ENCODE data around the gene FOXRED2. TPM values are rescaled to one million over a fixed set of nuclear protein-coding genes. Genes with fewer than 3 reads are reported as not detected.
A peak's percentile ranks its signal among the peaks of the same experiment; 100 is the strongest.
"Not testable (repeated sequence)": the region's sequence is repeated elsewhere in the genome, so short reads cannot be mapped to it uniquely, and the experiment has no call there.

FOXRED2 gene
- polyA plus RNA-seq (ENCODE audit: insufficient read length), result 26.2 TPM
- long read RNA-seq, donor 1, partial matches to known transcripts, result 0 of 4 reads
- long read RNA-seq, donor 1, other reads (novel, unspliced or antisense), result 0 of 4 reads
- long read RNA-seq, donor 2, partial matches to known transcripts, result 0 of 2 reads
- long read RNA-seq, donor 2, other reads (novel, unspliced or antisense), result 0 of 2 reads
- long read RNA-seq, donor 3, partial matches to known transcripts, result 0 of 1 reads
- long read RNA-seq, donor 3, other reads (novel, unspliced or antisense), result 0 of 1 reads
- long read RNA-seq, donor 4, result 0 reads
- long read RNA-seq, donor 5, result 0 reads
- long read RNA-seq, donor 6, partial matches to known transcripts, result 0 of 2 reads
- long read RNA-seq, donor 6, other reads (novel, unspliced or antisense), result 0 of 2 reads
- long read RNA-seq, donor 7, result 0 reads
- long read RNA-seq, donor 8, result 0 reads

DNA sequence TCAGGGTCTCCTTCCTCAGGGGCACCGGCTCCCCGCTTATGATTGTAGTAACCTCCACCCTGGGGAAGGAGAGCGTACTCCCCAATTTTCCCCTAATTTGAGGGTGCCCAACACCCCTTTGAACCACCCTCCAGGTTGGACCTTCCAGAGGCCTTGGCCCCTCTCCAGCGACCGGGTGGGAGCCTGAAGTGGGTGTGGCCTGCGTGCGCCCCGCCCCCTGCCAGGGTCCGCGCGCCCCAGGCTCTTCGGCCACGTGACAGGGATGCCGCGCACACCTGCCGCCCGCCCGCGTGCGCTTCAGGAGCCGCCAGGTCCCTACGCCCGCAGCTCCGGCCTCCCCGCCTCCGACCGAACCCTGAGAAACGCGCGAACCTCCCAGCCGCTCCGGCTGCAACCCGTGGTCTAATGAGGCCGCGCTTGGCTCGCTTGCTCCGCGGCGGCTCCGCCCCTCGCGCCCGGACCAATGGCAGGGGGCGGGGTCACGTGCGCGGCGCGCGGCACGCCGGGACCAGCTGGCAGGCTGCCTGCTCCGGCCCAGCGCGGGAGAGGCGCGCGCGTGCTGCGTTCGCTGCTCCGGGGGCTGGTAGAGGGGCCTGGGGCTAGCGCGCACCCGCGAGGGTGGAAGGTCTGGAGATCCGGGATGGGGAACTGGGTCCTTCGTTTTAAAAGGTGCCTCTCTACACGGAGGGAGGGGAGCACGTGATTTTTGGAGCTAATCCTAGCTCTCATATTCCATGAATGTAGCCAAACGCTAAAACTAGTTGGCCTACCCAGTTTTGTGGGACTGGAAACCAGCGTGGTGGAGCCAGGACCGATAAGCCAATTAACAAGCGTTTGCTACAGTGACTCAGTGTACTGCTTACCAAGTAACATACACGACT is at the start of gene FOXRED2:
Gene FOXRED2, minus strand, starts transcription at position 404 of the 881 bp plus-strand sequence. CDS start 618 bp downstream, outside the sequence.
- DNase-seq, result peak; percentile 89

- no peak for DNase-seq
Measured at GRCh38 chr22:36554098-36554497, 47.3 kb upstream of the FOXRED2 start.

- no peak for DNase-seq
Measured at GRCh38 chr22:36552289-36552688, 45.4 kb upstream of the FOXRED2 start.

DNA sequence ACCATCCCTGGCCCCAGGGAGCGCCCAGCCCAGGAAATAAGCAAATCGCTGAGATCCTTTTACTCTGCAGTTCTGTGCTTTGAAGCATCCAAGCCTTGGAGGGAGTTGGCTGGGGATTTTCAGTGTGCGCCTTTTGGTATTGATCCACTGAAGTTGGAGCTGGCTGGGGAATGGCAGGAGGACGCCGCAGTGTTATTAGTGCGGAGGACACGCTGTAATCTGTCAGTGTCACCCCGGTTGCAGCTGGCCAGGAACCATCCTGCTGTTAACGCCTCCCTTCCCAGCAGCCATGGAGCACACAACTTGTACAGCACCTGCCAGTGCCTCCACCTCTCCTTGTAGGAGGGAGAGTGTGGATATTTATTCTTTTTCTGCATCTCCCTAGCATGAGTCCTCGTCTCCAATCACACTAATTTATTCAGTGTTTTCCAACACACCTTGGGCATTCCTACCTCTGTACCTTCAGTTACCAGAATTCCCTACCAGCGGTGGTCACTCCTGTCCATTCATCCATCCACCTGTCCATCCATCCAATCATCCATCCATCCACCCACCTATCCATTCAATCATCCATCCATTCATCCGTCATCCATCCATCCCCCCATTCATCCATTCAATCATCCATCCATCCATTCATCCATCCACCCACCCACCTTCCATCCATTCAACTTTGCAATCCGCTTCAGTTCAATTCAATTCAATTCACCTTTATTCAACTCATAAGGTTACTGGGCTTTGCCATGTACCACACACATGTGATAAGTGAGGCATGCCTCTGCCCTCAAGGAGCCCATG is 44.1 kb upstream of the FOXRED2 start:
- no peak for DNase-seq

DNA sequence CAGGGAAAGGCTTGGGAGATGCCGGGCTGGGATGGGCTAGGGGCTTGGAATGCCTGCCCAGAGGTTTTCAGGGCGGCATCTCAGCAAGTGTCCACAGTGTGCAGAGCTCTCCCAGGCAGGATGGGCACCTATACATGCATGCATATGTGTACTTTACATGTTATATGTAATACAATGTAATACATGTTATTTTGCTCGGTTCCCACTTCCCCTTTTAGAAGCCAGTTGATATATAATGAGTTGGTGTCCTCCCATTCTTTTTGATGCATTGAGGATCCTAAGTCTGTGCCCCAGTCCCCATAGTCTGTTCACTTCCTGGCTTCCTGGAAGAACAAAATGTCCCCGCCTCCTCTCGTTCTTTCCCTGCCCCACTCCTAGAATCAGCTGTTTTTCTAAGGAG is 42.2 kb upstream of the FOXRED2 start:
- DNase-seq, result no peak

DNA sequence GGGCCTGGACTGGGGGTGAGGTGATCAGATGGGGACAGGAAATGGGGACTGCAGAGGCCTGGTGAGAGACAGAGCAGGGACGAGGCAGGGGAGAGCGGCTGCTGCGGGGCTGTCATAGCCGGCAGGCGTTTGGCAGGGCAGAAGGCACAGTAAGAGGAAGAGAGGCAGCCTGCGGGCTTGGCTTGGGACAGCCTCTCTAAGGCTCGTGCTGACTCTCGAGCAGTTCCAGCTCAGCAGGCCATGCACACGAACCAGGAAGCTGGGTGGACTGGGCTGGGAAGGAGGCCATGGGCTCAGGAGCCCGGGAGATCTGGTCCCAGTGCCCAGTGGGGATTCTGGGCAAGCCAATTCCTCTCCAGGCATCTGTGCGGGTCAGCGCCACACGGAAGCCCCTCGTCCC is 41.8 kb upstream of the FOXRED2 start:
- no peak for DNase-seq

GRCh38 chr22:36546932-36547331 is 40.1 kb upstream of the FOXRED2 start:
- DNase-seq, result no peak

DNA sequence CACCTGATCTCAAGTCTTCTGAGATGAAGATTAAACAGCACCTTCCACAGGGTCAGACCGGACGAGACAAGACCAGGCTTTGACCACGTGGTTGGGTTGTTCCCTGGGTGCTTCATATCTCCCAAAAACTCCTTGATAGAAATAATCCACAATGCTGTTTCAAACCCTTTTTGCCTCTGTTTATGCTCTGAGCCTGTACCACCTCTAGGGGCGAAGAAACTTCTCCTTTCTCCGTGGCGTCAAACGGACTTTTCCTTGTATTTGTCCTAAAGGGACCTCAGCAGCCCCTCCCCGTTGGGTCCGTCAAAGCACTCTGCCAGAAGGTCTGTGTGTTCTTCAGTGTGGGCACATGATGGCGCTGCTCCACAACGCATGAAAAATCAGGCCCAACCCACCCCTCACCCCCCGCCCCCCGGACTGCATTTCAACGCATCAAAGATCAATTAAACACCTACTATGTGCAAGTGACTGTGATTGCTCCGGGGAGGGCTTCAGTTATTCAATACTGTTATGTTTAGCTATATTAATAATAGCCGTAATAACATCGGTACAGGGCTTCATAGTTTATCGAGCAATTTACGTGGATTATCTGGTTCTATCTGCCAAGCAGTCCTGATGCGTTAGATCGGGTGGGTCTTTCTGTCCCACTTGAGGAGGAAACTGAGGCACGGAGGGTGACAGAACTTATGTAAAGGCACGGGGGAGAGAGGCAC is 39.4 kb upstream of the FOXRED2 start:
- no peak for DNase-seq

- DNase-seq, result no peak
Measured at GRCh38 chr22:36544107-36544620, 37.3 kb upstream of the FOXRED2 start.

DNA sequence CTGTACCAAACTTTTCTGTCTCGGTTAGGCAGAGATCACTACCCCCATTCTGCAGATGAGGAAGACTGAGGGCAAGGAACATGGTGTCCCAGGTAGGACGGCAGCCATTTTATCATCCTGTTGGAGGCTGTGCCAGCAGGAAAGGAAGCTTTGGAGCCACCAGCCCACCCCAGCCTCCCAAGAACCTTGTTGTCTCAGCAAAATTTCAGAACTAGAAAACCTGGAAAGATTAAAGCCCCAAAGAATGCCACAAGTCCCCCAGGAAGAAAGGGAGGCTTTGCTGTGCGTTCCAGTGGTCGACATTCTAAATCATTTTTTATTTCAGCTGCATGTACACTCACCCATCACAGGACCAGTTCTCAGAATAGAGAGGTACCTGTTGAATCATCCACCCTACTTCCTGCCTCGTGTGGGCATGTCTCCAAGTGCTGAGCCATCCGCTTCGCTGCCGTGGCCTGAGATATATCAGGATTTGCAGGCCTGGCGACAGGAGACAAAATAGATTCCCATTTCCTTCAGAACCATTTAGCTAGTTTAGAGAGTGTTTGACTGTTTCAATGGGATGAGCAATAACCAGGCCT is 35.1 kb upstream of the FOXRED2 start:
- DNase-seq, result no peak

DNA sequence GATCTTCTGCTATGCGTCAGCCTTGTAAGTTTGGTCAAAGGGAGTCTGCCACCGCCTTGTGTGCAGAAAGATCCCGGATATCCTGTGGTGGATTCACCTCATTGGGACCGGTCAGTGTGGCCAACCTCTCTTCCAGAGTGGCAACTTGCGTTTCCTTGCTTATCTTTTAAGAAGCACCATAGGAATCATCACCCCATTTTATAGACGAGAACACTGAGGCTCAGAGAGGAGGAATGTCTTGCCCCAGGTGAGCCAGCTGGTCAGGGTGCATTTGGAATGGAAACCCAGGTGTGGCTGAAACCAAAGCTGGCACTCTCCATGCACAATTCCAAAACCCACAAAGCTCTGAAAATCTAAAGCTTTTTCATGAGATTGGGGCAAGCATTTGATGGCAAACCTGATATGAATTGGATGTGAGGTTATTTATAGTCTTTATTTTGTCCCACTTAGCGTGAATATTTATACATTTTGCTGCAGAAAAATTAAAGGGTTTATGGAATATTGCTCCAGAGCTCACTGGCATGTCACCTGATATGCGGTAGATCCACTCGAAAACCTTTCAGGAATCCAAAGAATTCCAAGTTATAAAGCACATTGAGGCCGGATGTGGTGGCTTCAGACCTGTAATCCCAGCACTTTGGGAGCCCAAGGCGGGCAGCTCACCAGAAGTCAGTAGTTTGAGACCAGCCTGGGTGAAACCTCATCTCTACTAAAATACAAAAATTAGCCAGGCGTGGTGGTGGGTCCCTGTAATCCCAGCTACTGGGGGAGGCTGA is 34.2 kb upstream of the FOXRED2 start:
- DNase-seq, result no peak

DNA sequence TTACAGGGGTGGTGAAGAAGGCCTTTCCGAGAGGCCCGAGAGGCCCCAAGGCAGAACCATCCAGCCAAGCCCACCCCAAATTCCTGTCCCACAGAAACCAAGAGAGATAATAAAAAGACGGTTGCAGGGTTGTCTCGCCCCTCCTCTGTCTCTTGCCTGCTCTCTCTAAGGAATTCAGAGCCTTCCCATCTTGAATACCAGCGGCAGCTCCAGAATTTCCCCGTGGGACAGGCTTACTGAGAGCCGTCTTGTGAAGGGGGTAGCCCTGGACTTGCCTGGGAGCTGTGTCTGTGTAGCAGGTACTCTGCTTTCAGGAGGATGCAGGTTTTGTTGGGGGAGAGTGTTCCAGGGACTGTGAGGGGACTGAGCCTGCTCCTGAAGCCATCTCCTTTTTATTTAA is 31.7 kb upstream of the FOXRED2 start:
- no peak for DNase-seq

DNA sequence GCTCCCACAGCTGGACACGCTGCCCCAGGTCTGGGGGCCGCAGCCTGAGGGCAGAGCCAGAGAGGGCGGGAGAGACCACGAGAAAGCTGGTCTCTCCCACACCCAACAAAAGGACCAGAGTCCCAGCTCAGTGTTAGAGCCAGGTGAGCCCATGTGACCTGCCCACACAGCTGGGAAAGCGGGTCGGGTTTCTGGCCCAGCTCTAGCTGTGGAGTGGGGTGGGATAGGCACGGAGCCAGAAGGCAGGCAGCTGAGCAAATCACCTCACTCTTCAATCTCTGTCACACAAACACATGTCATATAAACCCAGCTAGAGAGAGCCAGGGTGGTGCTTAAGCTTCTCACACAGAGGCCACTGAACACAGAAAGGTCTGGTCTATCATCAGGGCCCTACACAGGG is 29.9 kb upstream of the FOXRED2 start:
- no peak for DNase-seq

DNA sequence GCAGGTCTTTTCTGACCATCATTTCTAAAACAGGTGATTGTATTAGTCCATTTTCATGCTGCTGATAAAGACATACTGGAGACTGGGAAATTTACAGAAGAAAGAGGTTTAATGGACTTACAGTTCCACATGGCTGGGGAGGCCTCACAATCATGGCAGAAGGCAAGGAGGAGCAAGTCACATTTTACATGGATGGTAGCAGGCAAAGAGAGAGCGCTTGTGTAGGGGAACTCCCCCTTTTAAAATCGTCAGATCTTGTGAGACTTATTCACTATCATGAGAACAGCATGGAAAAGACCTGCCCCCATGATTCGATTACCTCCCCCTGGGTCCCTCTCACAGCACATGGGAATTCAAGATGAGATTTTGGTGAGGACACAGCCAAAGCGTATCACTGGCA is 26.5 kb upstream of the FOXRED2 start:
- not testable (repeated sequence) for DNase-seq

- DNase-seq, result no peak
Measured at GRCh38 chr22:36532466-36532865, 25.6 kb upstream of the FOXRED2 start.

- peak; percentile 99 for DNase-seq
Measured at GRCh38 chr22:36528795-36529751, 22.2 kb upstream of the FOXRED2 start, which contains the start of gene EIF3D. Gene EIF3D, minus strand, starts transcription at chr22:36529166. Its CDS starts 3,045 bp downstream, at chr22:36526121.

- no peak for DNase-seq
Measured at GRCh38 chr22:36528341-36528740, 21.5 kb upstream of the FOXRED2 start.

DNA sequence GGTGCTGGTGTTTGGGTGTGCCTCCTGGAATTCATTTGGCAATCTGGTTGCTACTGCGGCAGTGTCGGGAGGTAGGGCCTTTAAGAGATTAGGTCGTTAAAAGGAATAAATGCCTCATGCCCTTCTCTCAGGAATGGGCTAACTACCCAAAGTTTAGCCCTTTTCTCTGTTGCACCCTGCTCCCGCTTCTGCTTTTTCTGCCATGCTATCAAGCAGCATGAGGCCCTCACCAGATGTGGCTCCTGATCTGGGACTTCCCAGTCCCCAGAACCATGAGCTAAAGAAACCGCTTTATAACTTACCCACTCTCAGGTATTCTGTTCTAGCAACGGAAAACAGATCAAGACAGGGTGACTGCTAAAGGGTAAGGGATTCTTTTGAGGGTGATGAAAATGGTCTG is 15.8 kb upstream of the FOXRED2 start:
- no peak for DNase-seq

DNA sequence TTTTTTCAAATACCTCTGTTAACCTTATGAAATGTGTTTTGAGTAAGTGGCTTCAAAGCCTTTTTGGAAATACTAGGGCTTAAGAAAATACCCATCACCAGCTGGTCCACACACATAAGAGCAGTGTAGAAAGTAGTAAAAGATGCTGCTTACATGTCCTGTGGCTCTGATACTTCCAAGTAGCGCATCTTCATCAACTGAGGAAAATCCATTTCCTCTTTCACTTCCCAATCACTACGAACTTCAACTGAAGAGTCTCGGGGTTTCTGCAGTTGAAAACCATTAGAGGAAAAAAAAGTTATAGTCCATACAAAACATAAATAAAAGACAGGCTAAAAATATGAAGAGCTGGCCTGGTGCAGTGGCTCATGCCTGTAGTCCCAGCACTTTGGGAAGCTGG is 13.6 kb upstream of the FOXRED2 start:
- DNase-seq, result no peak
